H9 (cell line): ENCODE measurements around the gene OGG1. TPM values are rescaled to one million over a fixed set of nuclear protein-coding genes. Genes with fewer than 3 reads are reported as not detected.
A peak's percentile ranks its signal among the peaks of the same experiment; 100 is the strongest.

ENCODE experiments used
- DNase-seq: peaks from one replicate; pipeline ENCODE4 v3.0.0-alpha.2; 2017
- H2AFZ ChIP-seq: one replicate; pipeline ENCODE4 v1.6.1; 2013; ENCODE audit warnings: mild to moderate bottlenecking, low read length, control low read depth, moderate library complexity
- H2AK5ac ChIP-seq: 2 replicates; pipeline ENCODE4 v1.6.1; 2013; ENCODE audit warnings: low read length, control low read depth, mixed read lengths; ENCODE audit not compliant: insufficient read length
- H2BK120ac ChIP-seq: one replicate; pipeline ENCODE4 v1.6.1; 2013; ENCODE audit warnings: low read depth, mild to moderate bottlenecking, low read length, control low read depth, inconsistent platforms; ENCODE audit not compliant: poor library complexity, severe bottlenecking
- H2BK12ac ChIP-seq: 2 replicates; pipeline ENCODE4 v1.6.1; 2013; ENCODE audit warnings: low read length, control low read depth, mixed read lengths, low read depth; ENCODE audit not compliant: insufficient read length
- H2BK15ac ChIP-seq: 2 replicates; pipeline ENCODE4 v1.6.1; 2013; ENCODE audit warnings: low read depth, low read length, control low read depth
- H2BK20ac ChIP-seq: one replicate; pipeline ENCODE4 v1.6.1; 2013; ENCODE audit warnings: low read depth, mild to moderate bottlenecking, low read length, control low read depth, inconsistent platforms; ENCODE audit not compliant: poor library complexity, severe bottlenecking
- H2BK5ac ChIP-seq: 2 replicates; pipeline ENCODE4 v1.6.1; 2013; ENCODE audit warnings: low read length, control low read depth, mixed read lengths; ENCODE audit not compliant: insufficient read length
- H3K14ac ChIP-seq: 2 replicates; pipeline ENCODE4 v1.6.1; 2013; ENCODE audit warnings: low read length, control low read depth; ENCODE audit not compliant: insufficient read depth
- H3K18ac ChIP-seq: 2 replicates; pipeline ENCODE4 v1.6.1; 2013; ENCODE audit warnings: low read depth, mild to moderate bottlenecking, mixed read lengths, low read length, control low read depth; ENCODE audit not compliant: insufficient read length
- H3K23ac ChIP-seq: 2 replicates; pipeline ENCODE4 v1.6.1; 2013; ENCODE audit warnings: low read length, control low read depth, mixed read lengths, low read depth; ENCODE audit not compliant: insufficient read length
- H3K23me2 ChIP-seq: 2 replicates; pipeline ENCODE4 v1.6.1; 2013; ENCODE audit warnings: low read depth, mild to moderate bottlenecking, mixed read lengths, low read length, control low read depth; ENCODE audit not compliant: insufficient read length, poor library complexity, severe bottlenecking
- H3K27ac ChIP-seq: 2 replicates; pipeline ENCODE4 v1.5.1; 2013; ENCODE audit warnings: low read length, control low read depth, mixed read lengths, low read depth; ENCODE audit not compliant: insufficient read length
- H3K27me3 ChIP-seq: 2 replicates; pipeline ENCODE4 v1.6.1; 2013; ENCODE audit warnings: low read length, control low read depth, inconsistent platforms; ENCODE audit not compliant: insufficient read depth
- H3K4ac ChIP-seq: 2 replicates; pipeline ENCODE4 v1.6.1; 2013; ENCODE audit warnings: low read depth, mild to moderate bottlenecking, control low read depth, inconsistent platforms, low read length, moderate library complexity
- H3K4me1 ChIP-seq: 2 replicates; pipeline ENCODE4 v1.6.1; 2013; ENCODE audit warnings: low read length, control low read depth, inconsistent platforms; ENCODE audit not compliant: insufficient read depth
- H3K4me2 ChIP-seq: 2 replicates; pipeline ENCODE4 v1.6.1; 2013; ENCODE audit warnings: low read length, control low read depth, mixed read lengths; ENCODE audit not compliant: insufficient read length, insufficient read depth
- H3K56ac ChIP-seq: 2 replicates; pipeline ENCODE4 v1.6.1; 2013; ENCODE audit warnings: low read depth, mild to moderate bottlenecking, mixed read lengths, low read length, control low read depth; ENCODE audit not compliant: insufficient read length
- H3K79me1 ChIP-seq: 2 replicates; pipeline ENCODE4 v1.6.1; 2013; ENCODE audit warnings: low read depth, mild to moderate bottlenecking, moderate library complexity, low read length, control low read depth, inconsistent platforms; ENCODE audit not compliant: insufficient read depth, poor library complexity, severe bottlenecking
- H3K79me2 ChIP-seq: 2 replicates; pipeline ENCODE4 v1.6.1; 2013; ENCODE audit warnings: low read length, control low read depth, inconsistent platforms; ENCODE audit not compliant: insufficient read depth
- H3K9ac ChIP-seq: 2 replicates; pipeline ENCODE4 v1.6.1; 2013; ENCODE audit warnings: low read length, control low read depth, mixed read lengths; ENCODE audit not compliant: insufficient read length; ENCODE audit errors: extremely low read depth
- H3K9me3 ChIP-seq: one replicate; pipeline ENCODE4 v1.6.1; 2013; ENCODE audit warnings: low read depth, low read length, inconsistent platforms; ENCODE audit not compliant: control insufficient read depth
- H3T11ph ChIP-seq: one replicate; pipeline ENCODE4 v1.6.1; 2013; ENCODE audit warnings: mild to moderate bottlenecking, low read length, control low read depth, inconsistent platforms
- H4K20me1 ChIP-seq: one replicate; pipeline ENCODE4 v1.6.1; 2013; ENCODE audit not compliant: control insufficient read depth, insufficient read length, insufficient read depth
- H4K5ac ChIP-seq: 2 replicates; pipeline ENCODE4 v1.6.1; 2013; ENCODE audit warnings: low read depth, mild to moderate bottlenecking, mixed read lengths, low read length, control low read depth; ENCODE audit not compliant: insufficient read length
- H4K8ac ChIP-seq: replicated peaks from 2 replicates; pipeline ENCODE4 v1.6.1; 2013; ENCODE audit warnings: low read length, control low read depth, mixed read lengths, low read depth; ENCODE audit not compliant: insufficient read length
- H4K91ac ChIP-seq: 2 replicates; pipeline ENCODE4 v1.6.1; 2013; ENCODE audit warnings: low read depth, mild to moderate bottlenecking, moderate library complexity, mixed read lengths, low read length, control low read depth; ENCODE audit not compliant: insufficient read length
- H3K27ac Mint-ChIP-seq, 3 experiments: 2 replicates in 2 of 3; 3 replicates in 1 of 3; pipeline ENCODE4 v1.8.0; 2020 to 2021; ENCODE audit warnings: mixed read lengths in 3 of 3, mild to moderate bottlenecking in 1 of 3, moderate library complexity in 1 of 3
- H3K27me3 Mint-ChIP-seq: 2 replicates; pipeline ENCODE4 v1.8.0; 2021; ENCODE audit warnings: low read depth, mild to moderate bottlenecking, moderate library complexity, mixed read lengths
- H3K36me3 Mint-ChIP-seq, 3 experiments: 2 replicates in 2 of 3; 3 replicates in 1 of 3; pipeline ENCODE4 v1.8.0; 2020 to 2021; ENCODE audit warnings: low read depth in 3 of 3, mixed read lengths in 3 of 3; ENCODE audit not compliant: insufficient read depth in 1 of 3
- H3K4me1 Mint-ChIP-seq, 2 experiments: 2 replicates each; pipeline ENCODE4 v1.8.0; 2020; ENCODE audit warnings: mixed read lengths in 2 of 2
- H3K4me3 Mint-ChIP-seq, 2 experiments: 2 replicates in 1 of 2; 3 replicates in 1 of 2; pipeline ENCODE4 v1.8.0; 2020 to 2021; ENCODE audit warnings: mild to moderate bottlenecking in 2 of 2, mixed read lengths in 2 of 2, moderate library complexity in 1 of 2
- H3K9me3 Mint-ChIP-seq, 2 experiments: 2 replicates in 1 of 2; 3 replicates in 1 of 2; pipeline ENCODE4 v1.8.0; 2020; ENCODE audit warnings: mild to moderate bottlenecking in 2 of 2, mixed read lengths in 2 of 2, moderate library complexity in 1 of 2
- CTCF ChIP-seq: fragments of 200-600 bp; sonication (generic); conservative IDR thresholded peaks from 3 replicates; pipeline ENCODE4 v1.8.0; 2021; ENCODE audit warnings: antibody characterized with exemption, mild to moderate bottlenecking
- WGBS: extraction: QIAGEN DNeasy Blood & Tissue Kit; methylation state at CpG from one replicate; pipeline ENCODE4 v1.1.7; 2013; ENCODE audit warnings: missing lambda C conversion rate, low lambda C conversion rate, mixed read lengths; ENCODE audit not compliant: insufficient read length; ENCODE audit errors: extremely low coverage; 5-methylcytosine and 5-hydroxymethylcytosine counted together
- total RNA-seq: library from RNA; stranded (reverse); gene quantifications from 2 replicates; pipeline ENCODE4 v1.2.1, GENCODE V29; 2021

OGG1 gene
- total RNA-seq, 1 experiment from 2014 or later, result 43.4 TPM

- Histone ChIP-seq H2AFZ (no peak overlapping the region), H3K4me1 (no peaks in the 10 kb centered on the region), H3K9ac (no peak overlapping the region), H3K79me2 (peaks cover 5% of the 10 kb centered on the region; the same call in 1 of the 2 replicates), H2BK12ac (no peak overlapping the region), H2BK20ac (no peak overlapping the region), H3K79me1 (no peaks in the 10 kb centered on the region), H3K23ac (no peak overlapping the region), H3K18ac (no peak overlapping the region), H2AK5ac (no peak overlapping the region), H3K56ac (no peak overlapping the region), H4K5ac (no peak overlapping the region), H2BK120ac (no peak overlapping the region), H4K91ac (no peak overlapping the region), H3K4me2 (no peak overlapping the region), H3K9me3 (no peaks in the 10 kb centered on the region), H2BK5ac (no peak overlapping the region), H3K14ac (no peak overlapping the region), H3K27me3 (no peaks in the 10 kb centered on the region; the same call in 1 of the 2 replicates), H4K20me1 (no peaks in the 10 kb centered on the region), H3K4ac (no peak overlapping the region), H3K23me2 (peaks cover 6% of the 10 kb centered on the region), H3T11ph (no peak overlapping the region), H4K8ac (no peak overlapping the region), H3K27ac (no peak overlapping the region), H2BK15ac (no peak overlapping the region)
- no peak for DNase-seq
- Mint-ChIP-seq H3K4me3 (peak overlapping the region; percentile 38 to 48; a peak in 4 of 5 replicates), H3K27ac (no peak overlapping the region), H3K36me3 (peaks cover 35 to 54% (median 43%) of the 10 kb centered on the region in 3 experiments; a peak in 6 of 7 replicates), H3K9me3 (no peaks in the 10 kb centered on the region), H3K4me1 (peaks cover 10 to 19% of the 10 kb centered on the region in 2 experiments), H3K27me3 (peaks cover 1% of the 10 kb centered on the region; the same call in 1 of the 2 replicates)
- TF ChIP-seq CTCF, result no peak
- WGBS, result no CpG with 5 or more reads among the region's 5 CpGs
Observed at GRCh38 chr3:9795207-9795606, 45.5 kb downstream of the OGG1 start.
